Bone marrow (tissue), 2 donors: Measurements from ENCODE around the gene HYAL3.
A peak's percentile ranks its signal among the peaks of the same experiment; 100 is the strongest.
"Not testable (repeated sequence)": the region's sequence is repeated elsewhere in the genome, so short reads cannot be mapped to it uniquely, and the experiment has no call there.

ENCODE experiments used
- DNase-seq, 2 donors: peaks; one replicate each; lab custom pipeline; 2025; lab: John Stamatoyannopoulos, UW

HYAL3 gene

GRCh38 chr3:50290161-50290641 is 9.0 kb downstream of the HYAL3 start:
- DNase-seq: no peak

- no peak for DNase-seq
Observed at GRCh38 chr3:50289130-50289529, 10.1 kb downstream of the HYAL3 start.

- DNase-seq: no peak
Observed at GRCh38 chr3:50288387-50289007, 10.7 kb downstream of the HYAL3 start.

- DNase-seq: no peak
Observed at GRCh38 chr3:50287262-50287661, 11.9 kb downstream of the HYAL3 start.

DNA sequence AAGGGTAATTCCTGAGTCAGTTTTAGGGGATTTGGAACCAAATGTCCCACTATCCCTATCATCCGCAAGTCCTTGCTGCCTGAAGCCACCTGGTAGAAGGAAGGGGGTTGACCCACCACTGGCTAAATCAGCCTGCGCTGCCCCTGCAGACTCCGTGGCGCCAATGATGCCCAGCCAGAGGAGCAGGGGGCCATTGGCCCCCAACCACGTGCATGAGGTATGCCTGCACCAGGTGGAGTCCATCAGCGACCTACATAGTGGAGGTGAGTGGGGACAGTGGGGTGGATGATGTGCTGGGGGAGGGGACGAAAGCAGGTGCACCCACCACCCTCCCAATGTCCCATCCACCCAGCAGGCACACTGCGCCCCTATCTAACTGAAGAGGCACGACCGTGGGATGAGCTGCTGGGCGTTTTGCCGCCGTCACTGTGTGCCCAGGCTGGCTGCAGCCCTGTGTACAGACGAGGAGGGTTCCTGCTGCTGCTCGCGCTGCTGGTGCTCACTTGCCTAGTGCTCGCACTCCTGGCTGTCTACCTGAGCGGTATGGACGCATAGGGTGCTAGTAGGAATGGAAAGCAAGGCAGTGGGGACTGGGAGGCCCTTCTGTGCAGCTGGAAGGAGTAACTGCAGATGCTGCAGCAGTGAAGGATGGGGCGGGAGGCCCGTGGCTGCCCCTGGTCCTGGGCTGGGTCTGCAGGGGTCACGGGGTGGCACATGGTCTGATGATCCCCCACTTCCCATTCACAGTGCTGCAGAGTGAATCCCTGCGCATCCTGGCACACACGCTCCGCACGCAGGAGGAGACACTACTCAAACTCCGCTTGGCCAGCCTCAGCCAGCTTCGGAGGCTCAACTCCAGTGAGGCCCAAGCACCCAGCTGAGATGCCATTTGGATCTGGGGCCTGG is 12.6 kb downstream of the HYAL3 start:
- DNase-seq: no peak

GRCh38 chr3:50284121-50284520 is 15.1 kb downstream of the HYAL3 start:
- not testable (repeated sequence) for DNase-seq

- DNase-seq: no peak
Observed at GRCh38 chr3:50279255-50280016, 19.8 kb downstream of the HYAL3 start.

DNA sequence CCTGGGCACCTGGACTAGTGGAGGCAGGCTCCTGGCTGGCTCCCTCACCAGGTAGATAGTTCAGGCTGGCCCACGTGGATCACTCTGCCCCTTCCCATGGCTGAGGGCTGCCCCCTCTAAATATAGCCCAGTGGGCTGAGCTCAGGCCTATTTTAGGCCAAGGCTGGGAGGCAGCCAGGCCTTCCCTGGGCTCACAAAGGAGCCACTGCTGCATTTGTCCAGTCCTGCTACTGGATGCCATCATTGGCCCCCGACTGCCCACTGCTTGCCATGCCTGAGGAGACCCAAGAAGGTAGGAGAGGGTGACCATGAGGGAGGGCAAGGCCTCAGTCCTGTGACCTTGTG is 20.4 kb downstream of the HYAL3 start, which contains the start of gene LSMEM2:
LSMEM2 (plus strand) TSS at position 208 of the 345 bp plus-strand sequence; CDS start at position 235, 27 bp downstream.
- no peak for DNase-seq

GRCh38 chr3:50278123-50278879 is 20.9 kb downstream of the HYAL3 start:
- no peak for DNase-seq

GRCh38 chr3:50276762-50277101 is 22.5 kb downstream of the HYAL3 start:
- no peak for DNase-seq

GRCh38 chr3:50275996-50276761 is 23.0 kb downstream of the HYAL3 start:
- DNase-seq: no peak

- DNase-seq: no peak
Observed at GRCh38 chr3:50275141-50275995, 23.8 kb downstream of the HYAL3 start.

GRCh38 chr3:50274371-50275104 is 24.7 kb downstream of the HYAL3 start:
- peak; percentile 37 to 49 for DNase-seq

- no peak for DNase-seq
Observed at GRCh38 chr3:50273689-50274065, 25.5 kb downstream of the HYAL3 start.

GRCh38 chr3:50272911-50273688 is 26.1 kb downstream of the HYAL3 start:
- DNase-seq: peak; percentile 43 to 82

- DNase-seq: not testable (repeated sequence)
Observed at GRCh38 chr3:50272538-50272910, 26.7 kb downstream of the HYAL3 start.

DNA sequence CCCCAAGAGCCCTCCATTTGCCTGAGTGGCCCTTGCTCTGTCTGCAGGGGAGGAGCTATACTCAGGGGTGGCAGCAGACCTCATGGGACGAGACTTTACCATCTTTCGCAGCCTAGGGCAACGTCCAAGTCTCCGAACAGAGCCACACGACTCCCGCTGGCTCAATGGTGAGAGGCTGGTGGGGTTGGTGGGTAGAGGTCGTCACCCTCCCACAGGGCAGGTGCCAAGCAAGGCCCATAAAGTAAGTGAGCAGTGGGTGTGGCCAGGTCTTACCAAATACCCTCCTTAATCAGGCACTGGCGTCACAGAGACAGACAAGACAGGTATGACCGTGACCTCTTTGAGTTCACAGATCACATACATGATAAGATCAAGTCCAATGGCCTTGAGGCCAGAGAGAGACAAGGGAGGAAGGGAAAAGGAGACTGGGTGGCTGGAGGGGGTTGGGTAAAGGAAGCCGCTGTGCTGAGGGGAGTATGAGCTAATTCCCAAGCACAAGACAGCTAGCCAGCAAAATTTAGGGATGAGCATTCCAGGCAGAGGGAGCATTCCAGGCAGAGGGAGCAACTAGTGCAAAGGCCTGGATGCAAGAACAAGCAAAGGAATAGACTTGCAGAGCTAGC is 27.8 kb downstream of the HYAL3 start:
- no peak for DNase-seq
